ENCODE measurements around the gene RIGI. TPM values are rescaled to one million over a fixed set of nuclear protein-coding genes. Genes with fewer than 3 reads are reported as not detected.

The RIGI gene
- 10 to 100 TPM in 2 of 4 donors, 1 to 10 TPM in 2; 5.8 to 29.5 (median 9.1) TPM for total RNA-seq

GRCh38 chr9:32526041-32526706 lies at the start of gene RIGI:
TSS of gene RIGI (minus strand) at chr9:32526196. CDS start at chr9:32526166, 30 bp downstream.
- TF ChIP-seq CTCF (IDR thresholded peaks at IDR 0.05), result no peak
- DNase-seq (ENCODE audit: low spot score) (peak; percentile 86), ATAC-seq (ENCODE audit: low FRiP score) (peak; percentile 97)

GRCh38 chr9:32574858-32575257 lies 48.9 kb upstream of the RIGI start:
- no peak for TF ChIP-seq CTCF (IDR thresholded peaks at IDR 0.05)
- ATAC-seq (ENCODE audit: low FRiP score) (no peak), DNase-seq (ENCODE audit: low spot score) (no peak)

- no peak for TF ChIP-seq CTCF (IDR thresholded peaks at IDR 0.05)
- no peak for ATAC-seq (ENCODE audit: low FRiP score)
- DNase-seq (ENCODE audit: low spot score), result no peak
These were observed 47.8 kb upstream of the RIGI start for GRCh38 chr9:32573821-32574220.

GRCh38 chr9:32572900-32573523 lies 47.0 kb upstream of the RIGI start, which contains the start of gene NDUFB6:
TSS of gene NDUFB6 (minus strand) at chr9:32573159. CDS start at chr9:32573060, 99 bp downstream.
- peak; percentile 95 for ATAC-seq (ENCODE audit: low FRiP score)
- TF ChIP-seq CTCF (IDR thresholded peaks at IDR 0.05), result no peak
- peak; percentile 74 for DNase-seq (ENCODE audit: low spot score)

GRCh38 chr9:32571969-32572899 lies 46.2 kb upstream of the RIGI start:
- DNase-seq (ENCODE audit: low spot score), result peak; percentile 44
- TF ChIP-seq CTCF (IDR thresholded peaks at IDR 0.05), result peak in 1 of 3 donors; percentile 16
- peak; percentile 89 for ATAC-seq (ENCODE audit: low FRiP score)

GRCh38 chr9:32570262-32570661 lies 44.3 kb upstream of the RIGI start:
- ATAC-seq (ENCODE audit: low FRiP score) (no peak), DNase-seq (ENCODE audit: low spot score) (no peak)
- no peak for TF ChIP-seq CTCF (IDR thresholded peaks at IDR 0.05)
